GM19025 (cell line): Measurements from ENCODE around the gene MFSD6.

Source experiments
- ATAC-seq: cut with Tn5 transposase; IDR thresholded peaks from one replicate; pipeline ENCODE4 v1.9.1; 2021; ENCODE audit warnings: mild to moderate bottlenecking, low read depth, moderate library complexity; ENCODE audit not compliant: unreplicated experiment

MFSD6 gene

DNA sequence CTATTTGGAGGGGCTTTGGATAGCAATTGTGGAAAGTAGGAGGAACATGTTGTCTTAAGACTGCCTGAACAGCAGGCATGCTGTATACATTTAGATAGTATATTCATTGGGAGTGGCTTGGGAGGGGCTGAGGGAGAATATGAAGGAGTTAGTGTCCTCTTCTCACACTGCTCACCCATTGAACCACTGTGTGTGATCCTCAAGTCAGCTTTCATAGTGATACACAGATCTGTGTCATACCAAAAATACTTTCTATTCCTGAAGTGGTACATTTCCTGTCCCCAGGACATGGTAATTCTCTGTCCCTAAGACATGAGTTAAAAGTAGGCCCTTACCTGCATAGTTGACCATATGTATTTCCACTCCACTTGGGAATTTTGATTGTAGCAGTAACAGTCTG is 116.8 kb downstream of the MFSD6 start:
- no peak for ATAC-seq

DNA sequence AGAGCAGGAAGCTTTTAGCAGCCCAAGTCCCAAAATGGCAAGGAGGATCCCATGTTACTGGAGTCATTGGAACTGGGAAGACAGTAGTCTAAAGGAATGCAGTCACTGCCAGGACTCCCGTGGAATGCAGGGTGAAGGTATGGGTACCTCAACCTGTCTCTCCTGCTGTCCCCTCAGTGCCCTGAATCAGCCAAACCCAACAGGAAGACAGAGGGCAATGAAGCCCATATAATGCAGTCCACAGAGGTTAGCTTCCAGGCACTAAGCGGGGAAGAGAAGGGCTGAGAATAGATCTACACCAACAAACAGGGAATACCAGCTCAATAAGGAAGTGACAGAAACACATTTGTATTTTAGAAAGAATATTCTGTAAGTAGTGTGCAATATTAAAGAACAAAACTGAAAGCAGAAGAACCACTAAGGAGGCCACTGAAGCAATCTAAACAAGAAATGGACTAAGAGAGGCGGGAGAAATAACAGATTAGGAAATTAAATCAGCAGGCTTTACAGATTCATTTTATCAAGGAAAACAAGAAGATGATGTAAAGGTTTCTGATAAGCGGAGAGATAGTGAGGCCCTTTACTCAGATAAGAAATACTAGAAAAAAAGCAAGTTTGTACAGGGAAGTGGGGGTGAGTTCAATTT is 118.1 kb downstream of the MFSD6 start:
- no peak for ATAC-seq

DNA sequence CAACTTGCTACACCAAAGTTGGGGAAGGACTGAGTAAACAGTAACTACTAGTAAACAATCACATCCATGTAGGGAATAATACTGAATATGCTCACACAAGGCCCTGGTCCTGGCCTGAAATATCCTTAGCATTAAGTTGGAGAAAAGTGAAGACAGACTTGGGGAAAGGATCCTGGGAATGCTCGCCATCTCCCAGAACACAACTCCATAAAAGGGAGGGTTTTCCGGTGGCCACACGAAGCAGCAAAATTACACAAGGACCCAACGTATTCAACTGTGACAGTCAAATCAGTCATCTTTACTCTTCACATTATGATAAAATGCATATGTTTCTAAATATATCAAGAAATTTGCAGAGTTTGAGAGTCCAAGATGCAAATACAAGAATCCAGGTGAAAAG is 119.1 kb downstream of the MFSD6 start:
- no peak for ATAC-seq

DNA sequence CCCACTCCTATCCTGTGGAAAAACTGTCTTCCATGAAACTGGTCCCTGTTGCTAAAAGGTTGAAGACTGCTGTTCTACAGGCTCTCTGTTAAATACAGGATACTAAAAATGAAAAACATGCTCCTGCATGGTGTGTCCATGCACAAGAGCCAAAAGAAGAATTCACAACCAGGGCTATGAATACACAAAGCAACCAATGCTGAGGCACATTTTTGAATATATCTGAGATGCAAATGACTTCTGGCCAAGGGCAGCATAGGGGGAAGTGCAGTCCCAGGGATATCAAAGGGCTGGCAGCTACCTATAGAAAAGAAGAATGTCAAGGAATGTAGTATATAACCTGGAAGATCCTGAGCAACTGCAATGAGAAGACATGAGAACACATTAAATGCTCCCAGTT is 119.8 kb downstream of the MFSD6 start:
- ATAC-seq, result no peak

DNA sequence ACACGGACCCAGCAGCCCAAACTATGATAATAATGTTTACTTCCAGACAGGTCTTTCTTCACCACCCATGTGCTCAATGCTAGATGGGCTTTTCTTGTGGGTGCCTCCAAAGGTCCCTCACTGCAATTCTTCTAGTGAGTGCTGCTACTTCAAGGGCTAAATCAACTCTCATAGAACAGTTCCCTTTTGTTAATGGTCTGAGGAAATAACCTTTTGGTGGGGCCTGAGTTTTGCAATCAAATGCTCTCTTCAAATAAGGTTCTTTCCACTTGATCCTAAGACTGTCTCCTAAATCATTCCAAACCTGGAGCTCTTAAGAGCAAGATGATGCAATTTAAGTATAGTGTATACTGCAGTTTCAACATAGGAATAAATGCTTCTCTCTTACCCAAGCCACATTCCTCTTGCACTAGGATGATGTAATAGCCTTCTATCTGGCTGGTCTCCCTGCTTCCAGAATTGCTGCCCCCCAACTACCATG is 120.4 kb downstream of the MFSD6 start:
- no peak for ATAC-seq

DNA sequence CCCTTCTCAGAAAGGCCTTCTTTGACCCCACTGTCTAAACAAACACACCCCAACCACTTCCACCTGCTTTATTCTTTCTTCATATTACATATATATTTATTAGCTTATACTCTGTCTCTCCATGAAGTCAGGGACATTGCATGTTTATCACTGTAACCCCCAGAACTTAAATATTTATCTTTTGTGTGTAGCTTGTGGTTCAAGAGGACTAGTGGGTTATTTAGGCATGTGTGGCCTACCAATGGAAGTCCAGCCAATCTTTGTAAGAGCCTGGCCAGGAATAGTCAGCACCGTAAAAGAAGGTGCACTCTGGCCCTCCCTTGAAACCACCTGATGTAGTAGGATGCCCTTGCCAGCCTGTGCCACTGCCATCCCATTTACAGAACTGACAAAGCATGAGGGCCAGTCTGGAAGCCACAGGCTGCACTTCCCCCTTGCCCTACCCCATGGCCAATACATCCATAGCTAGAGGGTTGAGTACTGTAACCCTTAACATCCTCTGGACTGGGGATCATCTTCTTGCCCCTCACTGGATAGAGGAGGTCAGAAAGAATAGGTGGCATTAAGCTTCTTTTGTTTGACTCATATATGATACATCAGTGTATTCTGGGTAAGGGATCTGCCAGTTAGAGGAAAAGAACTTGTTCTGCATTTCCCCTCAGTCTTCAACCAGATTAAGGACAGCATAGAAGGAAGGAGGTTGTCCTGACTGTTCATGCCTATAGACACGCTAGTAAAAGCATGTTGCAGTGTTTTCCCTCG is 121.5 kb downstream of the MFSD6 start:
- no peak for ATAC-seq

DNA sequence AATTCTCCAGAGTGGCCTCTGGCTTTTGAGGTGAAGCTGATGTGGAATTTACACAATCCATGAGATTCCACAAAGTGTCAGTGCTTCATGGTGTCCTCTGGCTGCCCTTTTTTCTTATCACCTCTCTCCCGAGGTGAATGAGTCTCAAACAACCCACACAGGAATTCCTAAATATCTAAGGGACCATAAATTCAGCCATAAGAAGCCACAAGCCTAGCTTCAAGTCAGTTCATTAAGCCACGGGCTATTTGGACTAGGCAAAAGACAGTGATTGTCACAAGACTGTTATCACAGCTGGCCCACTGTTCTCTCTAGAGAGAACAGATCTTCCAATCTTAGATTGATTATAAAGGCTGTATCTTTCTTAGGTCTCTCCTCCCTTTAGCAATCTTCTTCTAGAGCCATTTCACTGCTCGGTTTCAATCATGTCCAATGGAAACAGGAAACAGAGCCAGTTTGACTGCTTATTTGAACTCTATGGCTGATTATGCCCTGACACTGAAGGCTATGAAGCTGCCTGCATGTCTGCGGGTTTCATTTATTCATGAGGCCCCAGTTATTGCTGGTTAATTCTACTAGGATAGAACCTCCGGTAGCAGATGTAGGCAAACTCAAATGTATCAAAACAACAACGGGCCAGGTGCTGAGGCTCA is 122.2 kb downstream of the MFSD6 start:
- no peak for ATAC-seq

DNA sequence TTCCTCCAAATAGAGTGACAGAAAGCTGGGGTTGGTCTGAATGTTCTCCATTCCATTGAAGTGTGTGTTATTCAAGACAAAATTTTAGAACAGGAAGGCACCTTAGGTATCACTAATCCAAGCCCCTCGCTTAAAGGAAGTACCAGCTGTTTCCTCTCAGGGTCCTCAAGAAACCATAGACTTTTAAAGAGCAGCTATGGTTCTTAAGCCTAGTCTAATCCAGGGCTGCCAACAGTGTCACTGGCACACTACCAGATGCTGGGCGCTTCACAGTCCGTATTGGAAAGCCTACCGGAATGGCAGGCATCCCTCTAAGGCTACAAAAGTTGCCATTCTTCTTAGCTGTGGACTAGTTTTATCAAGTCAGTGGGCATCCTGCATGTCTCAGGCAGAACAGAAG is 124.4 kb downstream of the MFSD6 start:
- ATAC-seq, result no peak

DNA sequence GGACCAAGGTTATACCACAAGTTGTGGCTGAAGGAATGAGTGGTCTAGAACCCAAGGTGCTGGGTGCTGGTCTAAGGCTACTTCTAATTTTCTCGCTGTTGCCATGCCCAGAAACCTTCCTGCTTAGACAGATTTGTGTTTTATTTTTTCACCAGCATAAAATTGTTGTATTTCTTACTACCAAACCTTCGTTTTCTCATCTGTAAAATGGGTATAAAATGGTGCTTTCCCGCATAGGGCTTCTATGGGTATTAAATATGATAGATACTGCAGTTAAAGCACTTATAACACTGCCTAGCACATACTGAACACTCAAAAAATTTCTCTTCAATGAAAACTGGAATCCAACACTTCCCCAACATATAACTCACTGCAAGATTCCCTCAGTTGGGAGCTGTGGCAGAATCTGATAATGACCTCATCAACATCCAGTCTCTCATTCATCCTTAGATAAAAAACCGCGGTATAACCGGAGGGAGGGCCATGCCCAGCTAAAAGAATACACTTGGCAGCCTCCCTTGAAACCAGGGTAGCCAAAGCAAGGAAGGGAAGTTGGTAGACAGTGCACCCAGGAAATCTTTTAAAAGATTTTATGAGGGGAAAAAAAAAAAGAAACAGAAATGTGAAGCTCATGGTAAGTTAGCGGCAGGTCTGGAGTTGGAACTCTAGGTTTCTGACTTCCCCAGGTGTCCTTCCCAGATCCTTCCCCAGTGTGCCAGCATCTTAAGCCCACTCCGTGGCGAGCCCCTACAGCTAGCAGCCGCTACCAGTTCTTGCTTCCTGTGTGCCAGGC is 125.2 kb downstream of the MFSD6 start:
- no peak for ATAC-seq

DNA sequence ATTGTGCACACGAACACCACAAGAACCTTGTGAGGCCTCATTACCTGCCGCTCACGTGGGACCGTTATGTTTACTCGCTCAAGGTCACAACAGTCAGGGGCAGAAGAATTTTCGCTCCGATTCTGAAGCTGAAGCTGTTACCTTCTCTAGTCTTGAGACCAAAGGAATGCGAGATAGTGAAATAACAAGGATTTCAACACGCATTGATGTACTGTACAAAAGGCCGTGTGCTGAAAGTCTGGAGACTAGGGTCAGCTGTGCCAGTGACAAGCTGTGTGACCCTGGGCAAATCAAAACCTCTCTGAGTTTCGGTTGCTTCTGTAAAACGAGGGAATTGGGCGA is 125.8 kb downstream of the MFSD6 start:
- ATAC-seq, result no peak

DNA sequence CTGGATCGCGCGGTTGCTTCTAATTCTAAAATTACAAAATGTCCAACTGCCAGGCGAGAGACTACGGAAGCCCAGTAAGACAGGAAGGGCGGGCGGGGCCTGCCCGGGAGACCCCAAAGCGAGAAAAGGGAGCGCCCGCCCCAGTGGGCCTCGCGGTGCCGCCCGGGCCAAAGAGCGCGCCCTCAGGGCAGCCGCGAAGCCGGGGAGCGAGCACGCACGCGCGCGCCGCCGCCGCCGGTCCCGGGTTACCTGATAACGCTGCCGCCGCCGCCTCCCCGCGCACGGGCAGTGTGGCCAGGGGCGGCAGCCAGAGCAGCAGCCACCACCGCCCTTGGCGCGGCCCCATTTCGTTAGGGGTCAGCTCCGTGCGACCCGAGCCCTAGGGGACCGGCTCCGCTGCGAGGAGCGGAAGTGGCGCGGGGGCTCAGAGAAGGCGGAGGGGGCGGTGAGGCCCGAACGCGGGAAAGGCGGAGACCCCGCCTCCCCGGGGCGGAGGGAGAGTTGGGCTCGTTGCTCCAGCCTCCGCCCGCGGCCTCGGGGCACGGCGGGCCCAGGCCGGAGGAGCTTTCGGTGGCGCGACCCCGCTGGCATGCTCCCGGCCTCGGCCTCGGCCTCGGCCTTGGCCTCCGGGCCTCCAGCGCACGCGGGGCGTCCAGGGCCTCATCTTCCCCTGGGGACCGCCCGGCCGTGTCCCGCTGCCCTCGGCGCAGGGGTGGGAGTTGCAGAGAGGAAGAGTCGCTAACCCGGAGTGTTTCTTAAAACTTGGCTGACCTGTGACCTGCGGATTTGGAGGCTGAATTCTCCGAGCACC is 126.4 kb downstream of the MFSD6 start, which contains the start of gene NEMP2:
NEMP2 (minus strand) TSS at position 413 of the 811 bp plus-strand sequence; CDS start at position 346, 67 bp downstream.
- peak; percentile 76 for ATAC-seq

DNA sequence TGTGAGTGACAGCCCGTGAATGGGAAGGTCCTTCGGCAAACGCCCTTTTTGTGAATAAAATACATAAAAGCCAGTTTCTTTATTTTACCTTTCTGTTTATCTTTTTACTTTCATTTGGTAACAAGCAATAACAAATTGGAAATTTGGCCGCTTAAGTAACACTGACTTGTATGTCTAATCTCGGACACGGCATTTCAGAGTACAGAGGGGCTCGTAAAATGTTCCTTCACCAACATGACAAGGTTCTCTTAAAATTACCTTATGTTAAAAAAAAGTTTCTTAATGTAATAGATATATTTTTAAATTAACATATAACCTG is 126.9 kb downstream of the MFSD6 start:
- no peak for ATAC-seq

DNA sequence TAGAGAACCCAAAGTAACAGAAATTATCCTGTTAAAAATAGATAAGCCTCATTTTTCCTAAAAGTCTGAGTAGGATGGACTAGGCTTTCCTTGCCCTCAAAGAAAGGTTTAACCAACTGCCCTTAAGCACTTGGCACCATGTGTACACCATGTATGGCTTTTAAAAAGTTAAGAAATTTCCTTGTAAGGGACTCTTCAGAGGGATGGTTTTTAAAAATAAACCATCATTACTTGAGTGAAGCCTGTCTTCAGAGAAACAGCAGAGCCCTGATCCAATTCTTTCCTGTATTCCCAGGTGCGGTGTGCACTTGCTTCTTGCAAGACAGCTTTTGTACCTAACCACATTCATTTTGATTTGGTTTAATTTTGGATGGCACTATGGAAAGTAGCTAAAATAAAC is 127.4 kb downstream of the MFSD6 start:
- ATAC-seq, result no peak

DNA sequence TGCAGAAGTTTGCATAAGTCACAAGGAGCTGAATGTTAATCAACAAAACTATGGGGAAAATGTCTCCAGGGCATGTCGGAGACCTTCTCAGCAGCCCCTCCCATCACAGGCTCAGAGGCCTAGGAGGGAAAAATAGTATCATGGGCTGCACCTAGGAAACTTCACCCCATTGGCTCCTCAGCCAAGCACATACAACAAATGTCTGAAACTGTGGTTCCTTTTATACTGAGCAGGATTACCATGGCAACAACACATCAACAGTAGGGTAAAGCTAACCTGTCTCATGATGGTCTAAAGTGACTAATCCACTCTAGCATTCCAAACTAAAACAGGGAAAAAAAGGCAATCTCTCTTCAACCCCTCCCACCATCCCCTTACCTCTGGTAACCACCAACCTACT is 129.6 kb downstream of the MFSD6 start:
- ATAC-seq, result no peak

DNA sequence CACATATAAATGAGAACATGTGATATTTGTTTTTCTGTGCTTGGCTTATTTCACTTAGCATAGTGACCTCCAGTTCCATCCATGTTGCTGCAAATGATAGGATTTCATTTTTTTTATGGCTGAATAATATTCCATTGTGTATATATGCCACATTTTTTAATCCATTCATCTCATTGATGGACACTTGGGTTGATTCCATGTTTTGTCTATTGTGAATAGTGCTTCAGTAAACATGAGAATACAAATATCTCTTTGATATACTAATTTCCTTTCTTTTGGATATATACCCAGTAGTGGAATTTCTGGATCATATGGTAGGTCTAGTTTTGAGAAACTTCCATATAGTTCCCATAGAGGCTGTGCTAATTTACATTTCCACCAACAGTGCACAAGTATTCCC is 130.0 kb downstream of the MFSD6 start:
- no peak for ATAC-seq

DNA sequence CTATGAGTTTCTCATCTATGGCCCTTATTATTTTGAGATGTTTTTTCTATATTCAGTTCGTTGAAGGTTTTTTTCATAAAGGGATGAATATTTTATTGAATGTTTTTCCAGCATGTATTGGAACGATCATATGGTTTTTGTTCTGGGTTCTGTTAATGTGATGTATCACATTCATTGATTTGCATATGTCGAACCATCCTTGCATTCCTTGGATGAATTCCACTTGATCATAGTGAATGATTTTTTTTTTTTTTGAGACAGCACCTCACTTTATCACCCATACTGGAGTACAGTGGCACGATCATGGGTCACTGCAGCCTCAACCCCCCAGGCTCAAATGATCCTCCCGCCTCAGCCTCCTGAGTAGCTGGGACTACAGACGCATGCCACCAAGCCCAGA is 131.9 kb downstream of the MFSD6 start:
- no peak for ATAC-seq

DNA sequence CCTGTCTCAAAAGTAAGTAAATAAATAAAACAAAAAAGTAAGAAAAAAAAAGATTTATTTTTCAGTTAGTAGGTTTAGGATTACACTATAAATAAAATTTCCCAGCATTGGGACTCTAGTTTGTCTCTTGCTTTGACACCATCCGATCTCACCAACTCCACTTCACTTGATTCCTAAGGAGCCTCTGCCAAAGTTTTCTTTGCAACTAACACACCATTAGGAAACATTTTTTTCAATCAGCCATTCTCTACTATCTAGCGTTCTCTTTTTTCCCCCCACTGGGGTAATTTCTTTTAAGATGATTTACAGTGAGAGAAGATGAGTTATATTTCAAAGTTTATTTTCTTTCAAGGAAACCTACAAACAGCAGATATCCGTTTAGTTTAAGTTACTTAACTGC is 136.9 kb downstream of the MFSD6 start:
- ATAC-seq, result no peak

DNA sequence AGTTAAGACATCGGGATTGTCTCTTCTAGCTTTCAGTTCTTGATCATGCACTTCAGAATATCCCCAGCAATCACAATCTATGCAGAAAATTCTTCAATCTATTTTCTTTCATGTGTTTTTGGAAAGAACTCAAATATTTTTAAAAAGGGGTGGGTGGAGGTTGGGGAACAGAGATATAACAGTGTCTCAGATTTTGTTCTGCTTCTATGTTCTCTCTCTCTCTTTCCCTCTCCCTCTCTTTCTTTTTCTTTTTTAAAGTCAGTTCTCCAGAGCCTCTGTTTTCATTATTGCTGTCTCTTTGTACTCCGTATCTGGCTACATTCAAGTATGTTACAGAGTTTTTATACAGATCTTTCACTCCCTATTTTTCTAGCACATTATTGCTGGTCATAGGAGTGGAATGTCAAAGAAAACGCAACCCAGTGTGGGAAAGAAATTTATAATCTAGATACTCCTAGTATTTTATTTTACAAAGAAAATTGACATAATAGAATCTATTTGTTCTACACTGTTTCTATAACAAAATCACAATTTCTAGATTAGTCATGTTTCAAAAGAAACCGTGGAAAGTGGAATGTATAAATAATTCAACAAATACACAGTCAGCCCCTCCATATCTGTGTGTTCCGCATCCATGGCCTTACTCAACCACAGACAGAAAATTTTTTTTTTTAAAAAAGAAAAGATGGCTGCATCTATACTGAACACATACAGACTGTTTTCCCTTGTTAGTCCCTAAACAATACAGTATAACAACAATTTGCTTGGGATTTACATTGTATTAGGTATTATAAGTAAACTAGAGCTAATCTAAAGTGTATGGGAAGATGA is 137.6 kb downstream of the MFSD6 start:
- ATAC-seq, result no peak

DNA sequence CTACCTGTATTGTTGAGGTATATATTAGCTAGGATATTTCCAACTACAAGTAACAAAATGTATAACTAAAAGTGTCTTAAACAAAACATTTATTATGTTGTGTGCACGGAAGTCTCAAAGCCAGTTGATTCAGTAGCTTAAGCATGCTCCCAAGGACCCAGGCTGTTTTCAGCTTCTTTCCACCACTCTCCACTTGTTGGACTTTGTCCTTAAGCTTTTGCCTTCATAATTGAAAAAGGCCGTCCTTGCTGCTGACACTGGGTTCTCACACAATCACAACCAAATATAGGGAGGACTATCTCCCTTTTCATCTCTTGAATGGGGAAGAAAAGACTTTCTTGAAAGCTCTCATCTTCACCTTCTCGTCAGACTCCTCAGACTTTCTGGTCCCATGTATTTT is 138.6 kb downstream of the MFSD6 start:
- ATAC-seq, result no peak
